ENCODE data around the gene GRK6. TPM values are rescaled to one million over a fixed set of nuclear protein-coding genes. Genes with fewer than 3 reads are reported as not detected.

GRK6 gene
- total RNA-seq, 1 donor from 2014 or later = 43.0 TPM

DNA sequence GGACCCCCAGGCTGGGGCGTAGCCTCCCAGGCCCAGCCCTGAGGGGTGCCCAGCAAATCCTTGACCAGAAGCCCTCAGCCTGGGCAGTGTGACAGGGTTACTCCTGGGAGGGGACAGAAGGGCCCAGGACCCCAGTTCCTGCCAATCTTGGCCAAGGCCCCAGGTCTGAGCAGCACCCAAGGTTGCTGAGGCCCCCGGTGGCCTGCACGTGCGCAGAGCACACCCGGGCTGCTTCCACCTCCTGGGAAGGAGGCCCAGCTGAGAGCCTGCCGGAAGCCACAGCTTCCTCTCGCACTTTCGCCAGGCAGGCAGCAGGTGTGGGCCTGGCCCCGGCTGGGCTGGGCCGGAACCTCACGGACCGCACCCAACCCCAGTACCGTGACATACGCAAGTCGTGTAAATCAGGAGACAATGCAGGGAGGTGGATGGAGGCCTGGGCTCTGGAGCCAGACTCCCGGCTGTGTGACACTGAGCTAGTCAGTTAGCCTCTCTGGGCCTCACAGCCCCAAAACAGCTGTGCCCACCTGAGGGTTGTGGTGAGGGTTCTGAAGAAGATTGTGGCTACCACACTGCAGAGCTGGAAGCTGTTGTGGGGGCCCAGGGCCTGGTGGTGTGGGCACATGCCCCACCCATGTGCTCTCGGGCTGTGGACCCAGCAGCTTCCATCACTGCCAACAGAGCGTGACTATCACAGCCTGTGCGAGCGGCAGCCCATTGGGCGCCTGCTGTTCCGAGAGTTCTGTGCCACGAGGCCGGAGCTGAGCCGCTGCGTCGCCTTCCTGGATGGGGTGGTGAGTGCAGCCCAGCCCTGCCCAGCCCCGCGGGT, 5.1 kb downstream of the GRK6 start:
- Mint-ChIP-seq H3K9me3 (ENCODE audit: low read depth) (no peaks in the 10 kb centered on the region), H3K4me3 (ENCODE audit: low read depth) (no peak overlapping the region), H3K36me3 (ENCODE audit: insufficient read depth) (peaks cover 2% of the 10 kb centered on the region), H3K27me3 (no peaks in the 10 kb centered on the region), H3K4me1 (ENCODE audit: low read depth) (peaks cover 6% of the 10 kb centered on the region), H3K27ac (no peak overlapping the region)
- DNase-seq (ENCODE audit: low spot score, unreplicated experiment) = no peak
- TF ChIP-seq, protein P1, sequence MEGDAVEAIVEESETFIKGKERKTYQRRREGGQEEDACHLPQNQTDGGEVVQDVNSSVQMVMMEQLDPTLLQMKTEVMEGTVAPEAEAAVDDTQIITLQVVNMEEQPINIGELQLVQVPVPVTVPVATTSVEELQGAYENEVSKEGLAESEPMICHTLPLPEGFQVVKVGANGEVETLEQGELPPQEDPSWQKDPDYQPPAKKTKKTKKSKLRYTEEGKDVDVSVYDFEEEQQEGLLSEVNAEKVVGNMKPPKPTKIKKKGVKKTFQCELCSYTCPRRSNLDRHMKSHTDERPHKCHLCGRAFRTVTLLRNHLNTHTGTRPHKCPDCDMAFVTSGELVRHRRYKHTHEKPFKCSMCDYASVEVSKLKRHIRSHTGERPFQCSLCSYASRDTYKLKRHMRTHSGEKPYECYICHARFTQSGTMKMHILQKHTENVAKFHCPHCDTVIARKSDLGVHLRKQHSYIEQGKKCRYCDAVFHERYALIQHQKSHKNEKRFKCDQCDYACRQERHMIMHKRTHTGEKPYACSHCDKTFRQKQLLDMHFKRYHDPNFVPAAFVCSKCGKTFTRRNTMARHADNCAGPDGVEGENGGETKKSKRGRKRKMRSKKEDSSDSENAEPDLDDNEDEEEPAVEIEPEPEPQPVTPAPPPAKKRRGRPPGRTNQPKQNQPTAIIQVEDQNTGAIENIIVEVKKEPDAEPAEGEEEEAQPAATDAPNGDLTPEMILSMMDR (IDR thresholded peaks at IDR 0.05; ENCODE audit: unreplicated experiment) = no peak

DNA sequence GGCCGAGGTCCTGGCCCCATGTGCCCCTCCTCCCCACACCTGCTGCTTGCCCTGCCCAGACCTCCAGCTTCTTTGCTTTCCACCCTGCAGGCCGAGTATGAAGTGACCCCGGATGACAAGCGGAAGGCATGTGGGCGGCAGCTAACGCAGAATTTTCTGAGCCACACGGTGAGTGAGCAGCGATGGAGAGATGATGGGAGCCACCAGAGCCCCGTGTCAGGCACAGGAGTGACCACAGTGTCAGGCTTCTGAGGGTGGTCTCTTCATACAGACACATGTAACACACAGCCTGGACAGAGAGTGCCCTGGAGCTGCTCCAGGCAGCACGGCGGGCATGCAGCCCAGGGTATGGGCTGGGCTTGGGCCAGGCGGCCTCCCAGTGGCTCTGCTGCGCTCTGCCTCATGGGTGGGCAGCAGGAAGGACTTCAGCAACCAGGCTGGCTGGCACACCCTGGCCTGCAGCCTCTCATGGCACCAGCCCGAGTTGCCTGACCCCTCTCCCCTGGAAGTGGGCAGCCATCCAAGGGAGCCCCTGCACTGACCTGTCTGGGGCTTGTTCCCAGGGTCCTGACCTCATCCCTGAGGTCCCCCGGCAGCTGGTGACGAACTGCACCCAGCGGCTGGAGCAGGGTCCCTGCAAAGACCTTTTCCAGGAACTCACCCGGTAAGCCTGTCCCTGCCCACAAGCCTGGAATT, 5.8 kb downstream of the GRK6 start:
- Mint-ChIP-seq H3K4me3 (ENCODE audit: low read depth) (no peak overlapping the region), H3K36me3 (ENCODE audit: insufficient read depth) (peaks cover 4% of the 10 kb centered on the region), H3K9me3 (ENCODE audit: low read depth) (no peaks in the 10 kb centered on the region), H3K27ac (no peak overlapping the region), H3K27me3 (no peaks in the 10 kb centered on the region), H3K4me1 (ENCODE audit: low read depth) (peaks cover 5% of the 10 kb centered on the region)
- no peak for DNase-seq (ENCODE audit: low spot score, unreplicated experiment)
- TF ChIP-seq, protein P1 (IDR thresholded peaks at IDR 0.05; ENCODE audit: unreplicated experiment) = no peak

DNA sequence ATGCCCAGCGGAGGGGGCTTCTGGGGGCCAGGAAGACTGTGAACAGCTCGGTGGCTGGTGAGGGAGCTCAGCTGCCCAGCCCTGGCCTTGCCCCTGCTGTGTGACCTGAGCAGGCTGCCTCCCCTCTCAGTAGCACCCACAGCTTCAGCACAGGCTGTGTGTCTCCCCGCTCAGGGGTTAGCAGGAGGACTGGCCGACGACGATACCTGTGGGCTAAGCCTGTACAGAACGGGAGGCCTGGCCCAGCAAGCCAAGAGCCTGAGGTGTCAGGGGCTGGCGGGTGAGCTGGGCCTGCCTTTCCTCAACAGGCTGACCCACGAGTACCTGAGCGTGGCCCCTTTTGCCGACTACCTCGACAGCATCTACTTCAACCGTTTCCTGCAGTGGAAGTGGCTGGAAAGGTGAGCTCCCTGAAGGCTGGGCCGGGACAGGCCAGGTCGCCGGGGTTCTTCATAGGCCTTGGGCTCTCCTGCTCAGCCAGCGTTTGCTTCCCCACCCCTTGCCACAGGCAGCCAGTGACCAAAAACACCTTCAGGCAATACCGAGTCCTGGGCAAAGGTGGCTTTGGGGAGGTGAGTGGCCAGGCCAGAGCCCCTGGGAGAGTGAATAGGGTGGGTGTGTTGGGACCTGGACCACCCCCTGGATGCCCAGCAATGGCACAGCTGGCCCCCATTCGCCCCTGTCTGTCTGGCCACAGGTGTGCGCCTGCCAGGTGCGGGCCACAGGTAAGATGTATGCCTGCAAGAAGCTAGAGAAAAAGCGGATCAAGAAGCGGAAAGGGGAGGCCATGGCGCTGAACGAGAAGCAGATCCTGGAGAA, 6.6 kb downstream of the GRK6 start:
- H3K9me3 Mint-ChIP-seq (ENCODE audit: low read depth) = no peaks in the 10 kb centered on the region
- no peak for DNase-seq (ENCODE audit: low spot score, unreplicated experiment)
- H3K4me3 Mint-ChIP-seq (ENCODE audit: low read depth) = no peak overlapping the region
- H3K27me3 Mint-ChIP-seq = no peaks in the 10 kb centered on the region
- H3K36me3 Mint-ChIP-seq (ENCODE audit: insufficient read depth) = peaks cover 8% of the 10 kb centered on the region
- peaks cover 4% of the 10 kb centered on the region for H3K4me1 Mint-ChIP-seq (ENCODE audit: low read depth)
- no peak overlapping the region for H3K27ac Mint-ChIP-seq
- TF ChIP-seq, protein P1 (IDR thresholded peaks at IDR 0.05; ENCODE audit: unreplicated experiment) = no peak

DNA sequence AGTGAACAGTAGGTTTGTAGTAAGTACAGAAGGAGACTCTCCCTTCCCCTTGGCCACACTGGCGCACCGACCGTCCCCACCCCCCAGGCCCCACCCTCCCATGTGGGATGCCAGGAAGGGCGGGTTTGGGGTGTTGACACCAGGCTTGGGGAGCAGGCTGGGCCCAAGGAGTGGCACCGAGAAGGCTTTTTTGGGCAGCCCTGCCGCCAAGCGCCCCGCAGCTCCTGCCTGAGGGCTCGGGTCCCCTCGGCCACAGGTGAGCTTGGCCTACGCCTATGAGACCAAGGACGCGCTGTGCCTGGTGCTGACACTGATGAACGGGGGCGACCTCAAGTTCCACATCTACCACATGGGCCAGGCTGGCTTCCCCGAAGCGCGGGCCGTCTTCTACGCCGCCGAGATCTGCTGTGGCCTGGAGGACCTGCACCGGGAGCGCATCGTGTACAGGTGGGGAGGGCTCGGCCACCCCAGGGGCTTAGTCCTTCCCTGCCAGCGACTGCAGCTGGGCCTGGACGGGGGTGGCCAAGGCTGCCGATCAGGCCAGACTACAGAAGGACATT, 7.3 kb downstream of the GRK6 start:
- DNase-seq (ENCODE audit: low spot score, unreplicated experiment) = no peak
- H3K9me3 Mint-ChIP-seq (ENCODE audit: low read depth) = no peaks in the 10 kb centered on the region
- H3K27me3 Mint-ChIP-seq = no peaks in the 10 kb centered on the region
- TF ChIP-seq, protein P1 (IDR thresholded peaks at IDR 0.05; ENCODE audit: unreplicated experiment) = no peak
- H3K4me3 Mint-ChIP-seq (ENCODE audit: low read depth) = no peak overlapping the region
- no peak overlapping the region for H3K27ac Mint-ChIP-seq
- H3K36me3 Mint-ChIP-seq (ENCODE audit: insufficient read depth) = peaks cover 11% of the 10 kb centered on the region
- peaks cover 4% of the 10 kb centered on the region for H3K4me1 Mint-ChIP-seq (ENCODE audit: low read depth)

DNA sequence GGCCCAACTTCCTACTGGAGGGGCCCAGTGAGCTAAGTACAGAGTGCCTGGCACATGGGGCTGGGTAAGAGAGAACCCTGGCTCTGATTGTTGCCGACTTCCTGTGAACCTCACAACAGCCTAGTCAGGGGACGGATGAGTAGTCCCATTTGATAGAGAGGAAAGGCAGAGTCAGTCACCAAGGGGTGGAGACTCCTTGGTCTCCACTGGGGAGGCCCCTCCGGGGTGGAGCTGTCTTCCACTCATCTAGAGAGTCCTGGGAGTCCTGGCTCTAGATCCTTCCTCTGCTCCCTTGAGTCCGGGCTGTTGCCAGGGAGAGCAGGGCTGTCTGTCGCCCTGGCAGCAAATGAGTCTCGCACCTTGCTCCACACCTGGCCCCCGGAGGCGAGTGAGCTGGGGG, 8.0 kb downstream of the GRK6 start:
- Mint-ChIP-seq H3K36me3 (ENCODE audit: insufficient read depth) (peaks cover 13% of the 10 kb centered on the region), H3K27me3 (no peaks in the 10 kb centered on the region), H3K4me1 (ENCODE audit: low read depth) (peaks cover 4% of the 10 kb centered on the region), H3K9me3 (ENCODE audit: low read depth) (no peaks in the 10 kb centered on the region), H3K27ac (no peak overlapping the region), H3K4me3 (ENCODE audit: low read depth) (no peak overlapping the region)
- TF ChIP-seq, protein P1 (IDR thresholded peaks at IDR 0.05; ENCODE audit: unreplicated experiment) = no peak
- DNase-seq (ENCODE audit: low spot score, unreplicated experiment) = no peak
